A673 (cell line): ENCODE data around the gene FERD3L.

Experiments used
- CTCF ChIP-seq: fragments of 300-800, 200-600 bp; sonication (generic); conservative IDR thresholded peaks from 2 replicates; pipeline ENCODE4 v1.5.1; 2017; ENCODE audit warnings: low read depth, mild to moderate bottlenecking, antibody characterized with exemption, low read length, moderate library complexity, mixed read lengths
- EZH2 ChIP-seq: fragments of 200-600 bp; sonication (generic); IDR thresholded peaks from 2 replicates; pipeline ENCODE4 v1.6.1; 2017; ENCODE audit warnings: borderline replicate concordance, low read depth, mild to moderate bottlenecking, mixed read lengths, antibody characterized with exemption, low read length; ENCODE audit not compliant: poor library complexity, severe bottlenecking

GRCh38 chr7:19178595-19178994, 33.4 kb upstream of the FERD3L start:
- no peak for TF ChIP-seq CTCF
- TF ChIP-seq EZH2: no peak
